Measurements from ENCODE around the gene NDOR1. TPM values are rescaled to one million over a fixed set of nuclear protein-coding genes. Genes with fewer than 3 reads are reported as not detected.
"Not testable (repeated sequence)": the region's sequence is repeated elsewhere in the genome, so short reads cannot be mapped to it uniquely, and the experiment has no call there.

The NDOR1 gene
- total RNA-seq, 1 donor from 2014 or later = 40.2 TPM

- H3K36me3 Mint-ChIP-seq (ENCODE audit: low read depth) = peaks cover 3% of the 10 kb centered on the region
- peaks cover 5% of the 10 kb centered on the region for H3K4me1 Mint-ChIP-seq (ENCODE audit: low read depth)
- DNase-seq (ENCODE audit: low spot score) = no peak
- H3K4me3 Mint-ChIP-seq (ENCODE audit: low read depth) = no peak overlapping the region
- intact Hi-C loops (cut with micrococcal nuclease) = no loop called here
- H3K27me3 Mint-ChIP-seq (ENCODE audit: low read depth) = no peaks in the 10 kb centered on the region
- H3K9me3 Mint-ChIP-seq = no peaks in the 10 kb centered on the region
- H3K27ac Mint-ChIP-seq = no peak overlapping the region
Measured at GRCh38 chr9:137250329-137251193, 45.1 kb downstream of the NDOR1 start.

GRCh38 chr9:137251194-137251461 lies 45.6 kb downstream of the NDOR1 start, which contains the start of gene STPG3:
Gene STPG3 (plus strand): TSS chr9:137251286. CDS start chr9:137251287, 1 bp downstream.
- Mint-ChIP-seq H3K27me3 (ENCODE audit: low read depth) (no peaks in the 10 kb centered on the region), H3K36me3 (ENCODE audit: low read depth) (peaks cover 6% of the 10 kb centered on the region), H3K27ac (no peak within 1 kb of the TSS), H3K4me1 (ENCODE audit: low read depth) (peaks cover 7% of the 10 kb centered on the region), H3K9me3 (no peaks in the 10 kb centered on the region), H3K4me3 (ENCODE audit: low read depth) (no peak within 1 kb of the TSS)
- no peak for DNase-seq (ENCODE audit: low spot score)
- intact Hi-C loops (cut with micrococcal nuclease) = no loop called here

- intact Hi-C loops (cut with micrococcal nuclease) = no loop called here
- Mint-ChIP-seq H3K27ac (no peak overlapping the region), H3K36me3 (ENCODE audit: low read depth) (peaks cover 9% of the 10 kb centered on the region), H3K9me3 (no peaks in the 10 kb centered on the region), H3K4me1 (ENCODE audit: low read depth) (peaks cover 11% of the 10 kb centered on the region), H3K4me3 (ENCODE audit: low read depth) (no peak overlapping the region), H3K27me3 (ENCODE audit: low read depth) (no peaks in the 10 kb centered on the region)
- no peak for DNase-seq (ENCODE audit: low spot score)
Measured at GRCh38 chr9:137251490-137252268, 46.2 kb downstream of the NDOR1 start.

- H3K4me3 Mint-ChIP-seq (ENCODE audit: low read depth) = no peak overlapping the region
Measured at GRCh38 chr9:137252555-137253506, 47.3 kb downstream of the NDOR1 start.

GRCh38 chr9:137253717-137254623 lies 48.5 kb downstream of the NDOR1 start:
- intact Hi-C loops (cut with micrococcal nuclease) = no loop called here
- Mint-ChIP-seq H3K9me3 (no peaks in the 10 kb centered on the region), H3K4me1 (ENCODE audit: low read depth) (peaks cover 13% of the 10 kb centered on the region), H3K4me3 (ENCODE audit: low read depth) (peak overlapping the region; percentile 85), H3K36me3 (ENCODE audit: low read depth) (peaks cover 19% of the 10 kb centered on the region), H3K27me3 (ENCODE audit: low read depth) (no peaks in the 10 kb centered on the region), H3K27ac (peak overlapping the region; percentile 73)
- DNase-seq (ENCODE audit: low spot score) = no peak

More at GRCh38 chr9:137252555-137253506, 47.3 kb downstream of the NDOR1 start:
- Mint-ChIP-seq H3K4me1 (ENCODE audit: low read depth) (peaks cover 13% of the 10 kb centered on the region), H3K9me3 (no peaks in the 10 kb centered on the region), H3K27ac (no peak overlapping the region), H3K27me3 (ENCODE audit: low read depth) (no peaks in the 10 kb centered on the region), H3K36me3 (ENCODE audit: low read depth) (peaks cover 14% of the 10 kb centered on the region)
- DNase-seq (ENCODE audit: low spot score) = no peak
- intact Hi-C loops (cut with micrococcal nuclease) = no loop called here

GRCh38 chr9:137254624-137255447 lies 49.3 kb downstream of the NDOR1 start, which contains the start of gene NELFB:
Gene NELFB (plus strand): TSS chr9:137255327.
- Mint-ChIP-seq H3K27ac (peak within 1 kb of the TSS; percentile 73), H3K9me3 (no peaks in the 10 kb centered on the region), H3K4me3 (ENCODE audit: low read depth) (peak within 1 kb of the TSS; percentile 85), H3K36me3 (ENCODE audit: low read depth) (peaks cover 24% of the 10 kb centered on the region), H3K4me1 (ENCODE audit: low read depth) (peaks cover 13% of the 10 kb centered on the region), H3K27me3 (ENCODE audit: low read depth) (no peaks in the 10 kb centered on the region)
- intact Hi-C loops (cut with micrococcal nuclease) = loop anchor here (1.0 kb wide), 1 partner anchor 14 kb away; the partner anchor contains the start of gene TUBB4B
- DNase-seq (ENCODE audit: low spot score) = peak; percentile 95

- Mint-ChIP-seq H3K4me3 (ENCODE audit: low read depth) (peak overlapping the region; percentile 85), H3K36me3 (ENCODE audit: low read depth) (peaks cover 24% of the 10 kb centered on the region), H3K9me3 (no peaks in the 10 kb centered on the region), H3K27ac (peak overlapping the region; percentile 70), H3K4me1 (ENCODE audit: low read depth) (peaks cover 13% of the 10 kb centered on the region), H3K27me3 (ENCODE audit: low read depth) (no peaks in the 10 kb centered on the region)
- no peak for DNase-seq (ENCODE audit: low spot score)
- intact Hi-C loops (cut with micrococcal nuclease) = loop anchor here (1.0 kb wide), 1 partner anchor 14 kb away; the partner anchor contains the start of gene TUBB4B
Measured at GRCh38 chr9:137255448-137256114, 50.1 kb downstream of the NDOR1 start.

- Mint-ChIP-seq H3K36me3 (ENCODE audit: low read depth) (peaks cover 25% of the 10 kb centered on the region), H3K4me1 (ENCODE audit: low read depth) (peaks cover 13% of the 10 kb centered on the region), H3K4me3 (ENCODE audit: low read depth) (peak overlapping the region; percentile 85), H3K9me3 (no peaks in the 10 kb centered on the region), H3K27me3 (ENCODE audit: low read depth) (no peaks in the 10 kb centered on the region), H3K27ac (no peak overlapping the region)
- DNase-seq (ENCODE audit: low spot score) = no peak
- intact Hi-C loops (cut with micrococcal nuclease) = no loop called here
Measured at GRCh38 chr9:137256362-137256761, 50.9 kb downstream of the NDOR1 start.

GRCh38 chr9:137256856-137257255 lies 51.4 kb downstream of the NDOR1 start:
- intact Hi-C loops (cut with micrococcal nuclease) = no loop called here
- H3K27ac Mint-ChIP-seq = no peak overlapping the region
- H3K36me3 Mint-ChIP-seq (ENCODE audit: low read depth) = peaks cover 29% of the 10 kb centered on the region
- H3K9me3 Mint-ChIP-seq = no peaks in the 10 kb centered on the region
- peak overlapping the region; percentile 85 for H3K4me3 Mint-ChIP-seq (ENCODE audit: low read depth)
- no peaks in the 10 kb centered on the region for H3K27me3 Mint-ChIP-seq (ENCODE audit: low read depth)
- peaks cover 13% of the 10 kb centered on the region for H3K4me1 Mint-ChIP-seq (ENCODE audit: low read depth)
- no peak for DNase-seq (ENCODE audit: low spot score)

GRCh38 chr9:137262173-137262908 lies 56.8 kb downstream of the NDOR1 start:
- DNase-seq (ENCODE audit: low spot score); H3K4me3 Mint-ChIP-seq (ENCODE audit: low read depth); H3K27me3 Mint-ChIP-seq (ENCODE audit: low read depth); H3K27ac Mint-ChIP-seq; H3K4me1 Mint-ChIP-seq (ENCODE audit: low read depth); H3K9me3 Mint-ChIP-seq; intact Hi-C loops (cut with micrococcal nuclease): not testable (repeated sequence)
- H3K36me3 Mint-ChIP-seq (ENCODE audit: low read depth) = peaks cover 36% of the 10 kb centered on the region
